ENCODE data around the gene SHANK1. TPM values are rescaled to one million over a fixed set of nuclear protein-coding genes. Genes with fewer than 3 reads are reported as not detected.

SHANK1 gene
- total RNA-seq, 4 donors from 2014 or later, result 4.0 to 6.5 TPM; not detected in 2

DNA sequence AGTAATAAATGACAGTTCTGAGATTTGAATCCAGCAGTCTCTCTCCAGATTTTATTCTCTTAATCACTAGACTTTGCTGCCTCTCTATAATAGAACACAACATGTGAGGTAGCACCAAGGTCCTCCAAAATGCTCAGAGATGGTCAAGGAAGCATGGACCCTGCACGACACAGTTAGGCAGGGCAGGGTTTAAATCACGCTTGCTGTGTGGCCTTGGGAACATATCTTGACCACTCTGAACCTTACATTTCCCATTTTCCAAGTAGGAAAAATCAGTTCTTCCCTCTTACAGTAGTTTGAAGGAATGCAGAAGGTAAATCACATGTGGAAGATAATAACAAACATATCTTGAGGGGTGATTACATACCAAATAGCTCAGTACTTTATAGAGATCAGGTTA, 86.2 kb downstream of the SHANK1 start:
- H3K4me3 ChIP-seq, result no peak overlapping the region
- no peaks in the 10 kb centered on the region for H3K36me3 ChIP-seq
- no peaks in the 10 kb centered on the region for H3K4me1 ChIP-seq
- no peak for TF ChIP-seq POLR2A (IDR thresholded peaks at IDR 0.05)
- TF ChIP-seq, protein P1, sequence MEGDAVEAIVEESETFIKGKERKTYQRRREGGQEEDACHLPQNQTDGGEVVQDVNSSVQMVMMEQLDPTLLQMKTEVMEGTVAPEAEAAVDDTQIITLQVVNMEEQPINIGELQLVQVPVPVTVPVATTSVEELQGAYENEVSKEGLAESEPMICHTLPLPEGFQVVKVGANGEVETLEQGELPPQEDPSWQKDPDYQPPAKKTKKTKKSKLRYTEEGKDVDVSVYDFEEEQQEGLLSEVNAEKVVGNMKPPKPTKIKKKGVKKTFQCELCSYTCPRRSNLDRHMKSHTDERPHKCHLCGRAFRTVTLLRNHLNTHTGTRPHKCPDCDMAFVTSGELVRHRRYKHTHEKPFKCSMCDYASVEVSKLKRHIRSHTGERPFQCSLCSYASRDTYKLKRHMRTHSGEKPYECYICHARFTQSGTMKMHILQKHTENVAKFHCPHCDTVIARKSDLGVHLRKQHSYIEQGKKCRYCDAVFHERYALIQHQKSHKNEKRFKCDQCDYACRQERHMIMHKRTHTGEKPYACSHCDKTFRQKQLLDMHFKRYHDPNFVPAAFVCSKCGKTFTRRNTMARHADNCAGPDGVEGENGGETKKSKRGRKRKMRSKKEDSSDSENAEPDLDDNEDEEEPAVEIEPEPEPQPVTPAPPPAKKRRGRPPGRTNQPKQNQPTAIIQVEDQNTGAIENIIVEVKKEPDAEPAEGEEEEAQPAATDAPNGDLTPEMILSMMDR (IDR thresholded peaks at IDR 0.05), result no peak
- peaks cover 0 to 3% of the 10 kb centered on the region in 2 donors for H3K9me3 ChIP-seq
- DNase-seq, result no peak
- intact Hi-C loops (cut with DNase I; ENCODE audit: low total_unique reads), result no loop called here
- no peak overlapping the region for H3K27ac ChIP-seq
- H3K27me3 ChIP-seq, result no peaks in the 10 kb centered on the region

DNA sequence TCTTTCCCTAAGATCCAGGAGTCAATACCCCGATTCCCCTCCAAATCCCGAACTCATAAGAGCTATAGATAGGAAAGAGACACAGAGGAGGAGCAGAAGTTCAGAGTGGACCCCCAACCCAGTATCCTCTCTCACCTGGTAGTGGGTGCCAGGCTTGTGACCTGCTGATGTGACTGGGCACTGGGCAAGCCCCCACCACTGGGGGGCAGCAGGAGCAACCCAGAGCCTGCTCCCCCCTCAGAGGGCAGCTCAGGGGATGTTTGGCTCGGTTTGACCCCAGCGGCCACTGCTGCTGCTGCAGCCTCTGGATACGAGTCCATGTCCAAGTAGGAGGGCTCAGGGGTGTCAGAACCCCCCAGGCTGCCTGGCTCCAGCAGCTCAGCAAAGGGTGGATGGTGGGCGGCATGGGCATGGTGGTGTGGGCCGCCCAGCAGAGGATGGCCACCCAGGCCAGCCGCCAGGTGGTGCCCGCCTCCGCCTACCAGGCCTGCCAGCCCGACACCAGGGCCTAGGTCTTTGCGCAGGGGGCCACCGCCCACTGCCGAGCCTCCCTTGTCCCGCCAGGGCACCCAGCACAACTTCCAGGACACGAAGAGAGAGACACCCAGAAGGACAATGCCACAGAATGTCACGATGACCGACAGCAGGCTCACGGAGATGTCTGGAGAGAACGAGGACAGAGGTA, 87.3 kb downstream of the SHANK1 start:
- intact Hi-C loops (cut with DNase I; ENCODE audit: low total_unique reads), result no loop called here
- no peaks in the 10 kb centered on the region for H3K27me3 ChIP-seq
- no peak for DNase-seq

DNA sequence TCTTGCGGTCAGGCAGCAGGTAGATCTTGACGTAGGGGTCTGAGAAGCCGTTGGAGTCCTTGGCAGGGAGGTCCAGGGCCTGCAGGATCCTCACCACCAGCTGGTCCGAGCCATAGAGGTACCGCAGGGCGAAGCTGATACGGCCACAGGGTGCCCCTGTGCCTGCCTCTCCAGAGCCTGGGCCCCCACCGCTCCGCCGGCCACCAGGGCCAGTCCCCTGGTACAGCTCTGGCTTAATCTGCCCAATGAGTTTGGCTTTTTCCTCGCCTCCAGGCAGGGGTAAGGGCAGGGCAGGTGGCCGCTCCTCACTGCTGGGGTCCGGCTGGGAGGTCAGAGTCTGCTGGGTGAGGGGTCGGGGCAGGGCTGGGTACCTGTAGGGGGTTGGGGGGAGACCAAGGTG, 89.8 kb downstream of the SHANK1 start:
- Histone ChIP-seq H3K4me3 (no peak overlapping the region), H3K27me3 (no peaks in the 10 kb centered on the region), H3K9me3 (peaks cover 0 to 3% of the 10 kb centered on the region in 2 donors), H3K27ac (no peak overlapping the region), H3K4me1 (no peaks in the 10 kb centered on the region), H3K36me3 (no peaks in the 10 kb centered on the region)
- no peak for DNase-seq
- intact Hi-C loops (cut with DNase I; ENCODE audit: low total_unique reads), result no loop called here
- no peak for TF ChIP-seq POLR2A (IDR thresholded peaks at IDR 0.05)
- TF ChIP-seq, protein P1 (IDR thresholded peaks at IDR 0.05), result no peak

More for the DNA sequence above, 87.3 kb downstream of the SHANK1 start:
- Histone ChIP-seq H3K27ac (no peak overlapping the region), H3K4me1 (no peaks in the 10 kb centered on the region), H3K4me3 (no peak overlapping the region), H3K36me3 (no peaks in the 10 kb centered on the region), H3K9me3 (peaks cover 0 to 3% of the 10 kb centered on the region in 2 donors)
- TF ChIP-seq POLR2A (IDR thresholded peaks at IDR 0.05), result no peak
- TF ChIP-seq, protein P1 (IDR thresholded peaks at IDR 0.05), result no peak

DNA sequence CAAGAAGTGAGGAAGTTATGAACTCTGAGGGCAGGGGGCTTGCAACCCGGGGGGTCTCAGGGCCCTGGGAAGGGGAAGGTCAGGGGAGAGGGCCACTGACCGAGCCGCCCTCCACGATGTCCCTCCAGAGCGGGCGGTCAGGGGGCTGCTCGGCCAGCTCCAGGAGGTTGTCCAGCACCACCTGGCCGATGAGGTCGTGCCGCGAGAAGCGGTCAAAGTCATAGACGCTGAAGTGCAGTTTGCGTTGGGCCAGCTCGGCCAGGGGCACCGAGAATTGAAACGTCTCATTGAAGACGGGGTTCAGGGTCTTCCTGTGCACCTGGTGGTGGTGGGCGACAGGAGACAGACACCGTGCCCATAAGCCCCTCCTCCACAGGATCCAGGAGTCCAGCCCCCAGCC, 90.4 kb downstream of the SHANK1 start:
- no peak for DNase-seq
- no peak for TF ChIP-seq POLR2A (IDR thresholded peaks at IDR 0.05)
- TF ChIP-seq, protein P1 (IDR thresholded peaks at IDR 0.05), result no peak
- Histone ChIP-seq H3K9me3 (peaks cover 0 to 2% of the 10 kb centered on the region in 2 donors), H3K27ac (no peak overlapping the region), H3K36me3 (no peaks in the 10 kb centered on the region), H3K4me3 (no peak overlapping the region), H3K4me1 (no peaks in the 10 kb centered on the region), H3K27me3 (no peaks in the 10 kb centered on the region)
- intact Hi-C loops (cut with DNase I; ENCODE audit: low total_unique reads), result no loop called here

DNA sequence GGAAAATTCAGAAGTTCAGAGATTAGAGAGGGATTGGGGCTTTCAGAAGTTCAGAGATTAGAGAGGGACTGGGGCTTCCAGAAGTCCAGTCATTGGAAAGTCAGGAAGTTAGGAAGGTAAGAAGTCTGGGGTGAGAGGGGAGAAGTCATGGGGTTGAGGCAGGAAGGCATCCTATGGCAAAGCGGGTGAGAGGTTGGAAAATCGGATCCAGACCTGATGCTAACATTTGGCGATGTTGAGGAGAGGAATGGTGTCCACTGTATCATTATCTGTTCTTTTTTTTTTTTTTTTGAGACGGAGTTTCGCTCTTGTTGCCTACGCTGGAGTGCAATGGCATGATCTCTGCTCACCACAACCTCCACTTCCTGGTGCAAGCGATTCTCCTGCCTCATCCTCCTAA, 91.1 kb downstream of the SHANK1 start:
- no peak for TF ChIP-seq POLR2A (IDR thresholded peaks at IDR 0.05)
- TF ChIP-seq, protein P1 (IDR thresholded peaks at IDR 0.05), result no peak
- no peaks in the 10 kb centered on the region for H3K4me1 ChIP-seq
- H3K27me3 ChIP-seq, result no peaks in the 10 kb centered on the region
- H3K9me3 ChIP-seq, result no peaks in the 10 kb centered on the region
- H3K27ac ChIP-seq, result no peak overlapping the region
- intact Hi-C loops (cut with DNase I; ENCODE audit: low total_unique reads), result no loop called here
- H3K36me3 ChIP-seq, result no peaks in the 10 kb centered on the region
- DNase-seq, result no peak
- H3K4me3 ChIP-seq, result no peak overlapping the region
